Activated CD4-positive, alpha-beta T cell treated with anti-CD3 and anti-CD28 coated beads, Interleukin-2, amount 50 U/mL, for 4 hours (primary cell): ENCODE data around the gene METAP1D.
"Not testable (repeated sequence)": the region's sequence is repeated elsewhere in the genome, so short reads cannot be mapped to it uniquely, and the experiment has no call there.

Experiments used
- DNase-seq, 2 experiments: peaks; one replicate each; pipeline ENCODE4 v3.0.0-alpha.2; 2020

The METAP1D gene

DNA sequence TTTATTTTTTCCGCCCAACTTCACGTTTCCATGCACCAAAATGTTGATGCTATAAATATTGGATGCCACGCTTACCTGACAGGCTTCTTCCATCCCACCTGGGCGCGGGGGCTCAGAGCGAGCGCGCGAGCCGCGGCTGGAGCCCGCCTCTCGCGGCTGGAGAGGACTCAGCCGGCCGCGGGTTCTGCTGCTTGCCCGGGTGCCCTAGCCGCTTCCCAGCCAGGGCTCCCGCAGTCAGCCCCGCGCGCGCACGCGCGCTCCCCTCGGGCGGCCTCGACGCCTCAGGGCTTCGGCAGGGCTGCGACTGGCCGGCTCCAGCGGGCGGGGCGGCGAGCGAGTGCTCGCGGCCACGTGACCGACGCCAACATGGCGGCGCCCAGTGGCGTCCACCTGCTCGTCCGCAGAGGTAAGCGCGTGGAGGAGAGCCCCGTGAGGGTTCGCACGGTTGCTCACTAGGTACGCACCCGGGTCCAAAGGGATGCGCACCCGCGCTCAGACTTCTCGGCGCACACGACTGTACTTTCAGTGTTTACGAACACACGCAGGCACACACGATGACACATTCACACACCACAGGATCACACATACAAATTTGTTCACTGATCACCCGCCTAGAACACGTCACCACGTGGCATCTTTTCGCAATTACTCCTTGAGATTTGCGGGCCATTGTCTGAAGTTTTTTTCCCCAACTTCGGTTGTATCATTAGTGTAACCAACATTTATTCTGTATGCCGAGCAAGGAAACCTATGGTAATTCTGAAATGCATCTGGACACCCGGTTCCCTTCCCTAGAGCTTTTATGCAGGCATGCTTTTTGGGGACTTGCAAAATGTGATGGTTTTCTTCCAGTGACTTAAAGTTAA, at the start of gene METAP1D:
Gene METAP1D, plus strand, starts transcription at position 350 of the 866 bp plus-strand sequence. Its CDS starts 17 bp downstream, at position 367.
- peak; percentile 77 to 83 for DNase-seq

DNA sequence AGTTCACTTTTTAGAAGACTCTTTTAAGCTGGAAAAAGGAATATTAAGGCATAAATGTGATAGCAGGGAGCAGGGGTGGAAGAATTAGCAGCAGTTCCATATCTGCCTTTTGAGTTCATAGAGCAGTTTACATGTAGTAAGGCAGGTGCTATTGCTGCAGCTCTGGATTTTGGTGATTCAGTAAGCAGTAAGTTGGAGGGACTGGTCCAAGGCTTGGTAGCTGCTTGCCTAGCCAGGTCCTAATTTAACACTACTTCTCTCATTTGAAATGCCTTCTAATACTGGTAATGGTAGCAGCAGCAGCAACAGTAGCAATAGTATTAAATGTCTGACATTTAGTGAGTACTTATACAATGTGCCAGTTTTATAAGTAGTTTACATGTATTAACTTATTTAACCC, 47.5 kb upstream of the METAP1D start:
- no peak for DNase-seq

DNA sequence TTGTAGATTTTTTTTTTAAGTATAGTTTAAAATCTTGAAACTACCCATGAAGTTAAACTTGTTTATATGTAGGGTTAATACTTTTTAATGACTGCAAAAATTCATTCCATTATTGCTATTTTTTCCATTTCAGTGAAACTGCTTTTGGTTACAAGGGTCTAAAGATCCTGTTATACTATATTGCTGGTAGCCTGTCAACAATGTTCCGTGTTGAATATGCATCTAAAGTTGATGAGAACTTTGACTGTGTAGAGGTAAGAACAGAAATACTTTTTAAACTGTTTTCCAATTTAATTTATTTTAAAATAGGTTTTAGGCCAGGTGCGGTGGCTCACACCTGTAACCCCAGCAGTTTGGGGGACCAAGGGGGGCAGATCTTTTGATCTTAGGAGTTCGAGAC, 47.0 kb upstream of the METAP1D start:
- no peak for DNase-seq

DNA sequence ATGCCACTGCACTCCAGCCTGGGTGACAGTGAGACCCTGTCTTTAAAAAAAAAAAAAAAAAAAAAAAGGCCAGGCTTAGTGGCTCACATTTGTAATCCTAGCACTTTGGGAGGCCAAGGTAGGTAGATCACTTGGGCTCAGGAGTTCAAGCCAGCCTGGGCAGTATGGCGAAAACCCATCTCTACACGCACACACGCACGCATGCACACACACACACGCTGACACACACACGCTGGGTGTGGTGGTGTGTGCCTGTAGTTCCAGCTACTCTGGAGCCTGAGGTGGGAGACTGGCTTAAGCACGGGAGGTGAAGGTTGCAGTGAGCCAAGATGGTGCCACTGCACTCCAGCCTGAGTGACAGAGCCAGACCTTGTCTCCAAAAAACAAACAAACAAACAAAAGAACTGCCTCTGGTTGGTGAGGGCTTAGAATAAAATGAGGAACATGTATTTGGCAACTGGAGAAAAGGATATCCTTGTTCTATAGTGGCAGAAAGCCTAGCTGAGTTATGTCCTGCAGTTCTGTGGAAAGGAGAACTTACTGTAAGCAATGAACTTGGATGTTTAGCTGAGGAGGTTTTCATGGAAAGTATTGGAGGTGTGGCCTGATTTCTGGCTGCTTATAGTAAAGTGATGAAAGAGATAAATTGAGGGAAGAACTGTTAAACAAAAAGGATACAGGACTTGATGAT, 43.5 kb upstream of the METAP1D start:
- DNase-seq: no peak

DNA sequence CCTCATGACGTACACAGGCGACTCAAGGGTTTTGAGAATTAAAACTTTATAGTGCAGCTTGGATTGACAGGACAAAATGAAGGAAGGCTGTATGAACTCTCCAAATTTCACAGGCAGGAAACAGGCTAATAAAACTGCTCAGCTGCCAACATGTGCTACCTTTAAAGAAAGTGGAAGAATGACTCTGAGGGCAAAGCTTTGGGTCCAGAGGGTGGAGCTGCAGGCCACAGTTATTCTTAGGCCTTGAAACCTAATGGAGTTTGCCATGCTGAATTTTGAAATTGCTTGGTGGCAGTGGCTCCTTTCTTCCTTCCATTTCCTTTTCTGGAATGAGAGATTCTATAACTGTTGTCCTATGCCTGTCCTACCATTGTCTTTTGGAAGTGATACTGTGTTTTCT, 42.7 kb upstream of the METAP1D start:
- no peak for DNase-seq

DNA sequence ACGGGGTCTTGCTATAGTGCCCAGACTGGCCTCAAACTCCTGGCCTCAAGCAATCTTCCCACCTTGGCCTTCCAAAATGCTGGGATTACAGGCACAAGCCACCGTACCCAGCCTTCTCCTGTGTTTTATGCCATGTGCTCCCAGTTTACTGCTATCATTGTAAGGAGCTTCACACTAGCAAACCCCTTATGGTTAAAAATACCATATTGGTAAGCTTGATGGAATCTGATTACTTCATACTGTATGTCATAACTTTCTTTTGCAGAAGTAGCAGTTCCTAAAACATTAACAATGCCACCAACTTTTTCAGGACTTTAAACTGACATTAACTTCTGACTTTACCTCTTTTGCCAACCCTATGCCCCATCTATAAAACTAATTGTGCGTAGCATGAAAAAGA, 41.3 kb upstream of the METAP1D start:
- DNase-seq: no peak

DNA sequence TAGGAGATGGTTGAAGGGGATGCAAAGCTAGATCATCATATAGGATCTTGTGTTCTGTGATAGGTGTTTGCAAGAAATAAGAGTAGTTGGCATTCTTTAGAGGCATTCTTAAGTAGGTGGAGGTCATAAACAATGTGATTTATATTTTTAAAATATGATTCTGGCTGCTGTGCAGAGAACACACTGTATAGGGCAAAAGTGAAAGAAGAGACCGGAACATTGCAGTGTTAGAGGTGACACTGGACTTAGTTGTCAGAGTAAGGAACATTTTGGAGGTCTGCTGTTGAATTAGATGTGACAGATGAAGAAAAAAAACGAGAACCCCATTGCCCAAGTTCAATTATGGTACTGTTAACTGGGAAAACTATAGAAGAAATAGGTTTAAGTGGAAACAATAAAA, 39.8 kb upstream of the METAP1D start:
- no peak for DNase-seq

DNA sequence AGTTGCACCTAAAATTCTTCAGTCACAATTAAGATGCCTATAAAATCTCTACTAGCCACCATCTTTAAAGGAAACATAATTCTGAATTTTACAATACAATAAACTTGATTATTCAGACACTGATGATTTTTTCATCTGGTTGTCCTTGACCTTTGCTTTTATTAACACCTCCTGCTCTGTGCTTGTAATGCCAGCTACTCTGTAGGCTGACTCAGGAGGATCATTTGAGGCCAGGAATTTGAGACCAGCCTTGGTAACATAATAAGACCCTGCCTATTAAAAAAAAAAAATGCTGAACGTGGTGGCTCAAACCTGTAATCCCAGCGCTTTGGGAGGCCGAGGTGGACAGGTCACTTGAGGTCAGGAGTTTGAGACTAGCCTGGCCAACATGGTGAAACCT, 39.2 kb upstream of the METAP1D start:
- no peak for DNase-seq

DNA sequence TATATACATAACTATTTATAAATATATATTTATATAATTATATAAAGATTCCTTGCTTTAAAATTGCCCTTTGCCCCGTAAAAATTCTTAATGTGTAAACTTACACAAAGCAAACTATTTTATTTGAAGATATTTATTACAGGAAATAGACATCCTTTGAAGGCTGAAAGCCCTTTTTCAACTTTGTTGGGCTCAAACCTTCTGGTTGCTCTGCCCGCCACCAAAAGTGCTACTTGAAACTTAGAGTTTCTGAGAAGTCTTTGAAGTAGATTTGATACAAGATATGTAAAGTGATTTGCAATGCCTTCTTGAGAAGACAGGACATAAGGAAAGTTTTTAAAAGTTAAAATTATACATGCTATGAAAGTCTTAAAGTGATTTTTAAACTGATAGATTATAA, 36.6 kb upstream of the METAP1D start:
- no peak for DNase-seq

DNA sequence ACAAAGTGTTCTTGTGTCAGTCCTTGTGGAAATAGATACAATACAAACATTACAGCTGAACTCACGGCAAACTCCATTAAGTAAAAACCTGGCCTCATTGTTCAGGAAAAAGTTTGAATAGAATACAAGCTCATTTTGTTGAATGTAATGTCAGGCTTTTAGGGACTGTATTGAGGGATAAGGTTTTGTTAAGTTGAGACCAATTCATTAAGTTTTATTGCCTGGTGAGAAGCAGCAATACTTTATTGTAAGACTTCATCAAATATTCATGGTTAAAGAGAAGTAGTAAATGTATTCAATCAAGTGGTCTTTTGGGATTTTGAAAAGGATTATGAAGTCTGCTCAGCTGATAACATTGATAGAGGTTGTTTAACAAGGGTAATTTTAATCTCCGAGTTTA, 35.4 kb upstream of the METAP1D start:
- DNase-seq: no peak

DNA sequence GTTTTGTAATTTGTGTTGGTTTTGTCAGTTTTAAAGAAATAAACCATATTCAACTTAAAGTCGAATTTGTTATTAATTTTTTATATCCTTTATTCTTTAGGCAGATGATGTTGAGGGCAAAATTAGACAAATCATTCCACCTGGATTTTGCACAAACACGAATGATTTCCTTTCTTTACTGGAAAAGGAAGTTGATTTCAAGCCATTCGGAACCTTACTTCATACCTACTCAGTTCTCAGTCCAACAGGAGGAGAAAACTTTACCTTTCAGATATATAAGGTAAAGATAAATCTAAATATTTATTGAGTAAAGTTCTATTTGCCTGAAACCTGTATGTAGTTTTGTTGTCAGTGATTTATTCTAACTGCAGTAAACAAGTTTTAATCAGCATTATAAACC, 34.5 kb upstream of the METAP1D start:
- DNase-seq: no peak

DNA sequence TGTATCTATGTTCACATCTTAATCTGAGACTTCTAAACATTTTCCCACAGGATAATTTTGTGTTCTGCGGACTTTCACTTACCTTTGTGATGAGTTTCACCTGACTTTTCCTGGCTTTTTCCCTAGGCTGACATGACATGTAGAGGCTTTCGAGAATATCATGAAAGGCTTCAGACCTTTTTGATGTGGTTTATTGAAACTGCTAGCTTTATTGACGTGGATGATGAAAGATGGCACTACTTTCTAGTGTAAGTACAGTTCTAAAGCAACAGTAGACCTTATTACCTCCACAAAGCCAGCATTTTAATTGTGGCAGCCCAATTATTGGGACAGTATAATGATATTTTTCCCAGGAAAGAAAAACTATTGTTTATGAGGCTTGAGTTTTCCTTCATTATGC, 34.1 kb upstream of the METAP1D start:
- DNase-seq: no peak

DNA sequence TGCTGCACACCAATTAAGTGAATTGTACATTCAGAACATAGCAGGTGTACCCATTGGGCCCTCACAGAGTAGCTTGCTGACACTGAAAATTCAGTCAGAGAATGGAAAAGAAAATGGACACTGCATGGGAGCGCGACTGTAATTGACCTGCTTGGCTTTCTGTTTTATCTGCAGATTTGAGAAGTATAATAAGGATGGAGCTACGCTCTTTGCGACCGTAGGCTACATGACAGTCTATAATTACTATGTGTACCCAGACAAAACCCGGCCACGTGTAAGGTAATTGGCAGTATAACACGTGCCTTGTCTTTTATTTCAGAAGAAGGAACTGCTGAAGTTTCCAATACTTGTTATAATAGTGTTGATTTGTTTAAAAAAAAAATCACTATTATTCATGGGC, 33.5 kb upstream of the METAP1D start:
- DNase-seq: no peak

DNA sequence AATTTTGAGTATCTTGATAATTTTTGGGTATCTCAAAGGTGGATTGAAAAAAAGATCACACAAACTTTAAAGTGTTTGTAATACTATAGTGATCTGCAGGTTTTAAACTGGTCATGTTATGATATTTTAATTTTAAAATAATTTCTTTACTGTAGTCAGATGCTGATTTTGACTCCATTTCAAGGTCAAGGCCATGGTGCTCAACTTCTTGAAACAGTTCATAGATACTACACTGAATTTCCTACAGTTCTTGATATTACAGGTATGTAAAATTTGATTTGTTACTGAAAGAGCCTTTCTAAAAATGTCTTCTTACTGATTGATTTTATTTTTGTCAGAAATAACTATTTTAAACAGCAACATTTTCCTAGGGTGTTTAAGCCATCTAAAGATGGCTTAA, 33.1 kb upstream of the METAP1D start:
- DNase-seq: no peak

DNA sequence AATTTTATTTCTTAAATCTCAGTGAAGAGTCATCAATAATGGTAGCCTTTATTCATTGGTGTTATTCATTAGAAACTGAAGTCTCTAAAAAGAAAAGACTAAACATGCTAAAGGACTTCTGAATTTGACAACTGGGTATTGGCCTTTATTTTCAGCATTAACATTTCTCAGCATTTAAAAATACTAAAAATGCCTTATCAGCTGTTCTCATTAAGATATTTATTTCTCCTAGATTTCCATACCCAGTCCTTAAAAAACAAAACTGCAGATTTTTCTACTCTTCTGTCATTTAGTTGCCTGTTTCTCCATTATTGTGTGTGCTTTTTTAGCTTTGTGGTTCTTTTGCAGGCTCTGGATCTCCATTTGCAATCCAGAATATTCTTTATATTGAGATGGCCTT, 31.2 kb upstream of the METAP1D start:
- no peak for DNase-seq

DNA sequence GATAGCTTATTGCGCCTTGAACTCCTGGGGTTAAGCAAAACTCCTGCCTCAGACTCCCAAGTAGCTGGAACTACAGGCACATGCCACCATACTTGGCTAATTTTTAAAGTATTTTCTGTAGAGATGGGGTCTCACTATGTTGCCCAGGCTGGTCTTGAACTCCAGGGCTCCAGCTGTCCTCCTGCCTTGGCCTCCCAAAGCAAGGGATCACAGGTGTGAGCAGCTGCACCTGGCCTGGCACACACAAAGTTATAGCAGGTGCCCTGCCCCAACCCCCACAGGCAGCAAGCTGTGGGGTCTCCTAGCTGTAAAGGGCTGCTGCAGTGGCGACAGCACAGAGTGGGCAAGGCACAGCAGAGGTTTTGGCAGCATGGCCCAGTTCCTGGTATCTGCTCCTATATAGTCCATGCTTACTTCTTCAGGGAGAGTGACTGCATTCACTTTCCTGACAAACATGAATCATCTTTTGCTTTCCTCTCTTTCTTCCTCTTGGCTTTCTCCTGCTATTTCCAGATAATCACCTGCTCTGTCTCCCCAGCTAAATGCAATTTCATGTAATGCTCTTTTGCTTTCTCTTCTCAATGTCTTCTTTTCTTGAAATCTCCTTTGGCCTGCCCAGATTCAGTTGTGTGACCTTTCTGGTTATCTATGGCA, 27.3 kb upstream of the METAP1D start:
- no peak for DNase-seq

DNA sequence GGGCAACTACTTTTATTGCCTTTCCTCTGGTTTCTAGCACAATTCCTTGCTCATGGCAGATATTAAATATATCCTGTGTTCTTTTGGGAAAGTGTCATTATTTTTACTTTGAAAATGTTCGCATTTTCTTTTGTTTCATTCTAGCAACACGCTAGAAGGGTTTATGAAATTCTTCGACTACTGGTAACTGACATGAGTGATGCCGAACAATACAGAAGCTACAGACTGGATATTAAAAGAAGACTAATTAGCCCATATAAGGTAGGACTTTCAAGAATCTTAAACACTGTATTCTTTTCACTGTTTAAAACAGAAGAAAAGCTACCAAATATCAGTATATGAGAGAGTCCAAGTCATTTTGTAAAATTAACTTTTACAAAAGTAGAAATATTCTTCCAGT, 20.6 kb upstream of the METAP1D start:
- DNase-seq: no peak

DNA sequence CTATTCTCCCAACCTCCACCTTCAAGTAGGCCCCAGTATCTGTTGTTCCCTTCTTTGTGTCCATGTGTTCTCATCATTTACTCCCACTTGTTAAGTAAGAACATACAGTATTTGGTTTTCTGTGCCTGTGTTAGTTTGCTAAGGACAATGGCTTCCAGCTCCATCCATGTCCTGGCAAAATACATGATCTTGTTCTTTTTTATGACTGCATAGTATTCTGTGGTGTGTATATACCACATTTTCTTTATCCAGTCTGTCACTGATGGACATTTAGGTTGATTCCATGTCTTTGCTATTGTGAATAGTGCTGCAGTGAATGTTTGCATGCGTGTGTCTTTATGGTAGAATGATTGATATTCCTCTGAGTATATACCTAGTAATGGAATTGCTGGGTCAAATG, 15.8 kb upstream of the METAP1D start:
- DNase-seq: not testable (repeated sequence)

DNA sequence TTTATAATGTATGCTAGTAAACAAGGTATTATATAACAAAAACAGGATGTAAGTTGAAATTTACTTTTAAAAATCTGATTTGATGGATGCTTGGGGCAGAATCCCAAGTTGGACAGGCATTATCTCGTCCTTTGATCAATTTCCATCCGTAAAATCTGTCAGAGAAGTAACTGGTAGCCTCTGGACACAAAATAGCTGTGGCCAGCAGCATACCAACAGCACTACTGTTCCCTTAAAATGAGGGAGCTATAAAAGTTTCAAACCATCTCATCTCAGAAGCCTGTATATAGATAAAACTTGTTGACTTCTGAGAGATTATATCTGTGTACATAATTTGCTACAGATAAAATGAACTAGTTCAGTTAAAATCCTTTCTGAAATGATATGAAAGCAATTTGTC, 14.7 kb upstream of the METAP1D start:
- DNase-seq: no peak

DNA sequence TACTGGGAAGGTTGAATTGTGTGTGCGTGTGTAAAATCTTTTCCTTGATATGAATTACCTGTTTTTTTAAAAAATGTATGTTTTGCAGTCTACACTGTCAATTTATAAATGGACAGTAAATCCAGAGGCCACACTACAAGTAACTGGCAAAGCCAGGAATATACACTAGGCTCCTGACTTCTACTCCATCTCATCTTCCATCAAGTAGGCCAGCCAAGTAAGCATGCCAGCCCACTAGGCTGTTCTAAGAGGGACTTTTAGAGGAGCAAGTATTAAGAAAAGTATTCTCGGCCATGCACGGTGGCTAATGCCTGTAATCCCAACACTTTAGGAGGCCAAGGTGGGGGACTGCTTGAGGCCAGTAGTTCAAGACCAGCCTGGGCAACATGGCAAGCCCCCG, 13.0 kb upstream of the METAP1D start:
- no peak for DNase-seq

DNA sequence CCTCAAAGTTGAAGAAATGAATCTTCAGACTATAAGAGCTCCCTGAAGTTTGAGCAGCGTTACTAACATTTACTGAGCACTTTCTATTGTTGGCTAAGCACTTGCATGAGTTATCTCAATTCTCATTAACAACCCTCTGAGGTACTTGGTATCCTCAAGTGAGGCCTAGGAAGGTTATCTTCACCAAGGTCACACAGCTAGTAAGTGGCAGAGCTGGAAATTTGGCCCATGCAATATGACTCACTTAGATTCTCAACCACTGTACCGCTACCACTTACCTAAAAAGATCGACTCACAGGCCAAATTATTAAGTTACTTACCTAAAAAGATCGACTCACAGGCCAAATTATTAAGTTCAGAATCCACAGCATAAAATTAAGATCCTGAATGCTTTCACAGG, 8.7 kb upstream of the METAP1D start:
- DNase-seq: no peak

DNA sequence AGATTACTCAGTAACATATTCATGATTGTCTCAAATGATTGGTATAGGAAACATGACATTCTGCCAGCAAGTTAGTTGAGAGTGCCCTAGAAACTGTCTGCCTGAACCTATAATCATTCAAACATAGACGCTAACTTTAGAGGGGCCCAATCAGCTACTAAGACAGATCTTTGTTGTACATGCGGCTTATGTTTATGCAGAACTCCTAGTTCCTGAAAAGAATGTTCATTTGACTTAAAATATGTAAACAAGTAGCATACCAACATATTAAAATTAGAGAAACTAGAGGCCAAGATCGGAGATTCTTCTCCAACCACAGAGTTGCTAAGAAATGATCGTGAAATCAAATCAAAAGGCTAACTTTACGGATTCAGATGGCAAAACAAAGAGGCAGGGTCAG, 4.2 kb upstream of the METAP1D start:
- no peak for DNase-seq

DNA sequence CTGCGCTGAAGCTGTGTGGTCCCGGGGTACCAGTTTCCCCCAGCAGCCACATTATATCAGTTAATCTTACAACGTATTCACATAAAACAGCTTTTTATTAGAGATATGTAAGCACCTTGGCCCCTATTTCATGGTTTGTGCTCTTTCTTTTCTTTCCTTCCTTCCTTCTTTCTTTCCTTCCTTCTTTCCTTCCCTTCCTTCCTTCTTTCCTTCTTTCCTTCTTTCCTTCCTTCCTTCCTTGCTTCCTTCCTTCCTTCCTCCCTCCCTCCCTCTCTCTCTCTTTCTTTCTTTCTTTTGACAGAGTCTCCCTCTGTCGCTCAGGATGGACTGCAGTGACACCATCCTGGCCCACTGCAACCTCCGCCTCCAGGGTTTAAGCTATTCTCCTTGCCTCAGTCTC, 3.7 kb upstream of the METAP1D start:
- DNase-seq: no peak

DNA sequence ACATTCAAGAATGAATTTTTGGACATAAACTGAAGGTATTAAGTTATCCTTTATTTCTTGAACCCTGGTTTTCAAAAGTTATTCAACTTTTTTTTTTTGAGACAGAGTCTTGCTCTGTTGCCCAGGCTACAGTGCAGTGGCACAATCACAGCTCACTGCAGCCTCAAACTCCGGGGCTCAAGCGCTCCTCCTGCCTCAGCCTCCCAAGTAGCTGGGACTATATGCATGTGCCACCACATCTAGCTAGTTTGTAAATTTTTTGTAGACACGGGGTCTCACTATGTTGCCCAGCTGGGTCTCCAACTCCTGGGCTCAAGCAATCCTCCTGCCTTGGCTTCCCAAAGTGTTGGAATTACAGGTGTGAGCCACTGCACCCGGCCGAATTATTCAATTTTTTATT, 2.7 kb upstream of the METAP1D start:
- not testable (repeated sequence) for DNase-seq
